Superior temporal gyrus (tissue), 1 donor: ENCODE results near the gene GABRA5.

Experiments used
- DNase-seq: peaks from one replicate; pipeline ENCODE4 v3.0.0-alpha.2; 2016; ENCODE audit errors: extremely low spot score

The GABRA5 gene

GRCh38 chr15:26928051-26928450 lies 61.2 kb downstream of the GABRA5 start:
- no peak for DNase-seq

GRCh38 chr15:26929588-26929987 lies 62.7 kb downstream of the GABRA5 start:
- no peak for DNase-seq

GRCh38 chr15:26934848-26935247 lies 68.0 kb downstream of the GABRA5 start:
- no peak for DNase-seq

DNA sequence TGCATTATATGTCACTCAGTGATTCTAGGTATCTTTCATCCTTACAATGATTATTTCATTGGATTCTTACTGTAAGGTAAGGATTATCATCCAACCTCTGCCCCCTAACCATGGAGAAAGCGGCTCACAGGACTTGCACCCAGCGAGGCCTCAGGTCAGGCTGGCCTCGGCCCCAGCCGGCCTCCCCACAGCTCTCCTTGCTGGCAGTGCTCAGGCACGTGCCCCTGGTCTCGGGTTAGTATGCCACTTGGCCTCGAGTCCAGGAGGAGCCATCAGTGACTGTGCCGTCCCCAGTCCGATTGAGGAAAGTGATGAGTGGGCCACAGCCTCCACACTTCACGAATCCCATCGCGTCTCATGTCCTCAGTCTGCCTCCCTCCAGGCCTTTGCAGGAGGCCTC lies 68.5 kb downstream of the GABRA5 start:
- no peak for DNase-seq

DNA sequence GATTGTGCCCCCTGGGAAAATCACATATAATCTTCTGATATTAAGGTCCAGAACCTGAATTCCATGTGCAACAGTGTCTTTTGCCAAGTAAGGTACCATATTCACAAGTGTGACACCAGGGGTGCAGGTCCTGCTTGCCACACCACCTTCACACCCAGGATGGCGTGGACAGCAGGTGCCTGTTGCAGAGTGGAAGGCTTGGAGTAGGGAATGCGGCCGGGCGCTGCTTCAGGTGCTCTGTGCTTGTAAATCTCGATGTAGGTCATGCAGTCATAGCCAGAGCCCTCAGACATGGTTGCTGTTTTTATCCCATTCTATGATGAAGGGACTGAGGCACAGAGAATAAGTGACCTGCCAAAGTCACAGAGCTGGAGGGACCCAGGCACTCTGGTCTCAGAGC lies 69.6 kb downstream of the GABRA5 start:
- DNase-seq = no peak

DNA sequence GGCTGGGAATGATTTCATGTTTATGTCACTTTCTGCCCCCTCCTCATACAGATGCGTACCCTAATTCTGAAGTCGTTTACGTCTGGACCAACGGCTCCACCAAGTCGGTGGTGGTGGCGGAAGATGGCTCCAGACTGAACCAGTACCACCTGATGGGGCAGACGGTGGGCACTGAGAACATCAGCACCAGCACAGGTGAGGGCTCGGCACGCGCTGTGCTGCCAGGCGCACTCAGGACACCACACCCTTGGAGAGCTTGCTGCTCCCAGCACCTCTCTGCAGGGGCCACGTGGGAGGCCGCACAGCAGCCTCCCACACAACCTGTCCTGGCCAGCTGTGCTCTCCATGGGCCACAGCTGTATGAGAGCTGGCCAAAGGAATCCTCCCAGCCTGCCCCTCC lies 70.3 kb downstream of the GABRA5 start:
- no peak for DNase-seq

- no peak for DNase-seq
These were observed 72.5 kb downstream of the GABRA5 start for GRCh38 chr15:26939398-26939797.

DNA sequence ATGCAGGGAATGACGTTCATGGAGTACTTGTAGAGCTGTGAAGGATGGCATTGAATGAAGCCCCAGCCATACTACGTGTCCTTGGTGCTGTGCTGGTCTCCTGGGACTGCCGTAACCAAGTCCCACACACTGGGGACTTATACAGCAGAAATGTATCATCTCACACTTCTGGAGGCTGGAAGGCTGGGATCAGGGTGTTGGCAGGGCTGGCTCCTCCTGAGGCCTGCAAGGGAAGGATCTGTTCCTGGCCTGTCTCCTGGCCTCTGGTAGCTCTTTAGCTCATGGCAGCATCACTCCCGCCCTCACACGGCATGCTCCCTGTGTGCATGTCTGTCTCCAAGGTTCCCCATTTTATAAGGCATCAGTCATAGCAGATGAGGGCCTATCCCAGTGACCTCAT lies 74.6 kb downstream of the GABRA5 start:
- DNase-seq = no peak

GRCh38 chr15:26943866-26944265 lies 77.0 kb downstream of the GABRA5 start:
- DNase-seq = no peak

DNA sequence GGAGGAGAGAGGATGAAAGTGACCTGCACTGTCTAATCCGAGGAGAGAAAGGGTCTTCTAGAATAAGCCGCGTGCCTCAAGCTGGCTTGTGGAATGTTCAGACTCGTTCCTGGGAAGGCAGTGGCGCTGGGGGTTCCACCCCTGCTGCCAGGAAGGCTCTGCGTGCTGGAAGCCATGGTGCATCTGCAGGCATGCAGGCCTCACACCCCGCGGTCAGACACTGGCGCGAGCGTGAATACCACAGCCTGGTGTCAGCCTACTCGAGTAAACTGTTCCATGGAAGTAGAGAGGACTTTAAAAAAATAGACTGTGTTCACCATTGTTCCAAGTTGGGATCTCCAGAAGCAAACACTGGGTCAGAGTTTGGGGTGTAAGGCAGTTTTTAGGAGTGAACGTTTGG lies 78.2 kb downstream of the GABRA5 start:
- DNase-seq = no peak

GRCh38 chr15:26950001-26950400 lies 83.1 kb downstream of the GABRA5 start:
- DNase-seq = no peak

GRCh38 chr15:26954403-26954802 lies 87.5 kb downstream of the GABRA5 start:
- no peak for DNase-seq

GRCh38 chr15:26967719-26968269 lies 100.9 kb downstream of the GABRA5 start:
- DNase-seq = peak; percentile 48

- DNase-seq = no peak
These were observed 101.9 kb downstream of the GABRA5 start for GRCh38 chr15:26968806-26969205.

- no peak for DNase-seq
These were observed 103.9 kb downstream of the GABRA5 start, which contains the start of gene GABRG3 for GRCh38 chr15:26970712-26971210. GABRG3 (plus strand) TSS chr15:26971181.

DNA sequence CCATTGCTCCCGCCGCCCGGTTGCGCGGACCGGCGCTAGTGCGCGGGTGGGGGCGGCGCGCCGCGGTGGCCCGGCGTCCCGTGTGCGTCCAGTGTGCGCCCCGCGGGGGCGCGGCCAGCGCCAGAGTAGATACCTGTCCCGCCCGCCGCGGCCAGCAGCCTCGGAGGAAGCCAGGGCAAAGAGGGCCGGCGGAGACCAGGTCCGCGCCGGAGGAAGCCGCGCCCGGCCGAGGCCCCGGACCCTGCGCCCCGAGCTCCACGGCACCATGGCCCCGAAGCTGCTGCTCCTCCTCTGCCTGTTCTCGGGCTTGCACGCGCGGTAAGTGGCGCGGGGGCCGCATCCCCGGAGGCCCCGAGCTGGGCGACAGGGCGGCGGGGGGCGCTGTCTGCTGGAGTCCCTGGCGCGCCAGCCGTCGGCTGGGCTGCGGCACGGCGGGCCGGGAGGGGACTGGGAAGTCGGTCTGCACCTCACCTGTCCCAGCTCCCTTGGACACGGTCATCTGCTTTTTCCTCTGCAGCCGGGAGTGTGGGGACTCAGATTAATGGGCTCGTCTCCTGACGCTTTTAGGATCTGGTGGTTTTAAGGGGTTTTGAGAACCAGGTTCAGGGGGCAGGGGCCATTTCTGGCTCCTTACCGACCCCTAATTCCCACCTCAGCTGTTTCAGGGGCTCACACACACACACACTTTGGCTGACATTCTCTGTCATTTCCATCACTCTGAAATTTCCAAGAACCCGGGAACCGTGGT lies 104.6 kb downstream of the GABRA5 start:
- peak; percentile 13 for DNase-seq

DNA sequence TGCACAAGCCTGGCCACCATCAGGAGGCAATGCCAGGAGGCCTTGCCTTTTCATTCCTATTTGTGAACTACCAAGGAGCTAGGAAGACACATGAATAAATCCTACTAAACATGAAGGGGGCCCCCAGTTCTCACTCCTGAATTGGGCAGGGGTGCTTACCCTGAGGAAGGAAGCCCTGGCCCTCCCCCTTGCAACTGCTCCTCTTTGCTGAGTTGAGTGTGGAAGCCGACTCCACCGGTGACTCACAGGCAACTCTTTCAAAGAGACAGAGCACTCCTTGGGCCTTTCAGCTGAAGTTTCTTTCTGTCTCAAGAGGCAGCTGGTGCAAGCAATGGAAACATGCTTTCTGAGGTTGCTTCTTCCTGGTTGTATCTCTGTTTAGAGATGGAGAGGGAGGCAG lies 105.8 kb downstream of the GABRA5 start:
- DNase-seq = peak; percentile 50

DNA sequence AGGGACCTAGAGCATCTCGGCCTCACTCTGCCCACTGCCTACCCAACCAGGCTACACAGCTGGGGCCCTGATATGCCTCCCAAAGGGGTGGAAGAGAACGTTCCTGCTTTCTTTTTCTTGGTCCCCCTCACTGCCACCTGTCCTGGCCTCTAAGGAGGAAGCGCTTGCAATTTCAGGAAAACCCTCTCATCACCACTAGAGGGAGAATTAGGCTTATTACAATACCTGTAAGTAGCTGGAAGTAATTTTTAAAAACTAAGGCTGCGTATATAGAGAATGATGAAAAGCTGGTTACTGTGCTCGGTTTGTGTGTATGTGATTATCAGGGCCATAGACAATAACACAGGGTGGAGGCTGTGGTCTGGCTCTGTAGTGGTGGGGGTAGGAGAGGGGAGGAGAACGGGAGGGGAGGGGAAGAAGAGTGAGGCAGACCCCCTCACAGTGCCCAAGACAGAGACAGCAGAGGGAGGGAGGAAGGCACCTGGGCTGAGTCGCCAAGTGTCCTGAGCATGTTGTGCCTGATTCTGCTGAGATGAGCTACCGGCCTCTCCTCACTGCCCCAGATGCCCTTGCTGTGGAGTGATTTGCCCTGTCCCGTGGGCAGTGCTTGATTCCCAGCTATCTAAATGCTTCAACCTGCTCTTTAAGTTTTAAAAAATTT lies 107.4 kb downstream of the GABRA5 start:
- DNase-seq = peak; percentile 64

- DNase-seq = no peak
These were observed 114.6 kb downstream of the GABRA5 start for GRCh38 chr15:26981492-26981891.

GRCh38 chr15:26983822-26984221 lies 117.0 kb downstream of the GABRA5 start:
- no peak for DNase-seq

DNA sequence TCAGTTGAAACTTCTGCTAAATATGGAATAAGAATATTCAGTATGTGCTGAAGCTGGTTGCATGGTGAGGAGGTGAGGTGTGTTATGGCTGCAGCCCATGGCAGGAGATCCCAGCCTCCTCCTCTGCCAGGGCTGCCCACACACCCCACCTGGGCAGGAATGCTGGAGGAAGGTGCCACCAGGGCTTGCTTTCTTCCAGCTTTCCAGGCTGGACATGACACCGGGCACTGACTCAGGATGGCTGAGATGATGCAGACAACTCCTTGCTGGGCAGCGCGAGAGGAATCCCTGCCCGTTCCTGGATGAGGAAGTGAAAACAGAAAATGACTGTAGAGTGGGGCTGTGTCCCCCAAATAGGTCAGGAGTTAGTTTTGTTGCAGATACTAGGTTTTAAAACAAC lies 118.2 kb downstream of the GABRA5 start:
- DNase-seq = no peak

GRCh38 chr15:26996250-26996649 lies 129.4 kb downstream of the GABRA5 start:
- DNase-seq = no peak
